Endothelial cell of umbilical vein (primary cell): ENCODE measurements around the gene SCO2. TPM values are rescaled to one million over a fixed set of nuclear protein-coding genes. Genes with fewer than 3 reads are reported as not detected.

Source experiments
- BruUV-seq: library from RNA; stranded (reverse); fragments of 400-500 nt; replicated peaks from 2 replicates; lab custom pipeline; 2021; lab: Mats Ljungman, UMichigan
- CTCF ChIA-PET: fragments of 300-600, 350-600 bp; sonication (Branson Sonifier 250); formaldehyde crosslinking; loops from one replicate; lab custom pipeline; 2021; ENCODE audit warnings: antibody characterized with exemption, inconsistent platforms; lab: Charles Lee
- POLR2A ChIA-PET: fragments of 300-600, 350-600 bp; sonication (Branson Sonifier 250); formaldehyde crosslinking; loops from one replicate; lab custom pipeline; 2021; ENCODE audit warnings: antibody characterized with exemption, inconsistent platforms; lab: Charles Lee
- DNase-seq: peaks from one replicate; pipeline ENCODE4 v3.0.0-alpha.2; 2011; ENCODE audit warnings: low read depth, low spot score
- FAIRE-seq: peaks from 2 replicates; lab custom pipeline; 2011; peaks lifted over from hg19 to GRCh38; lab: Jason Lieb, UNC
- H2AFZ ChIP-seq: 2 replicates; pipeline ENCODE4 v1.6.0; 2012; ENCODE audit warnings: low read depth, low read length, control low read depth, inconsistent platforms
- H3K27ac ChIP-seq: 2 replicates; pipeline ENCODE4 v1.5.1; 2011; ENCODE audit warnings: low read depth, mild to moderate bottlenecking, control low read depth, low read length, moderate library complexity; ENCODE audit not compliant: insufficient read depth
- H3K27me3 ChIP-seq, 2 experiments: 2 replicates each; pipeline versions ENCODE4 v1.6.0 to v1.6.1; 2011; ENCODE audit warnings: low read length in 2 of 2, mixed read lengths in 1 of 2; ENCODE audit not compliant: control insufficient read depth in 2 of 2, insufficient read depth in 2 of 2
- H3K36me3 ChIP-seq, 2 experiments: 2 replicates in 1 of 2; 3 replicates in 1 of 2; pipeline ENCODE4 v1.5.1; 2011; ENCODE audit warnings: low read length in 2 of 2, mild to moderate bottlenecking in 1 of 2, moderate library complexity in 1 of 2; ENCODE audit not compliant: control insufficient read depth in 2 of 2, insufficient read depth in 2 of 2; ENCODE audit errors: extremely low read depth in 1 of 2
- H3K4me1 ChIP-seq: 3 replicates; pipeline ENCODE4 v1.5.1; 2011; ENCODE audit warnings: mild to moderate bottlenecking, low read length; ENCODE audit not compliant: control insufficient read depth, insufficient read depth; ENCODE audit errors: extremely low read depth
- H3K4me2 ChIP-seq: 2 replicates; pipeline ENCODE4 v1.6.1; 2011; ENCODE audit warnings: low read length, control low read depth, mixed read lengths; ENCODE audit not compliant: insufficient read depth
- H3K4me3 ChIP-seq, 3 experiments: fragments of 200-600 bp in 1 of 3; sonication (generic), shearing (Covaris generic) in 1 of 3; replicated peaks in 1 of 3; 2 replicates each; pipeline ENCODE4 v1.5.1; 2011 to 2016; ENCODE audit warnings: control low read depth in 3 of 3, low read length in 3 of 3, mild to moderate bottlenecking in 2 of 3, inconsistent platforms in 1 of 3, low read depth in 1 of 3, moderate library complexity in 1 of 3; ENCODE audit not compliant: insufficient read depth in 1 of 3
- H3K79me2 ChIP-seq: 2 replicates; pipeline ENCODE4 v1.6.0; 2012; ENCODE audit warnings: low read length, inconsistent platforms; ENCODE audit not compliant: control insufficient read depth, insufficient read depth
- H3K9ac ChIP-seq: replicated peaks from 2 replicates; pipeline ENCODE3; 2011; ENCODE audit warnings: low read length, control low read depth; ENCODE audit not compliant: insufficient read depth; ENCODE audit errors: extremely low read depth
- H3K9me1 ChIP-seq: replicated peaks from 3 replicates; pipeline ENCODE4 v1.6.0; 2011; ENCODE audit warnings: mild to moderate bottlenecking, low read length; ENCODE audit not compliant: control insufficient read depth, insufficient read depth; ENCODE audit errors: extremely low read depth
- H3K9me3 ChIP-seq: replicated peaks from 2 replicates; pipeline ENCODE4 v1.5.1; 2012; ENCODE audit warnings: low read length, inconsistent platforms; ENCODE audit not compliant: control insufficient read depth, insufficient read depth
- H4K20me1 ChIP-seq: replicated peaks from 2 replicates; pipeline ENCODE3; 2011; ENCODE audit warnings: mild to moderate bottlenecking, low read length; ENCODE audit not compliant: control insufficient read depth, insufficient read depth; ENCODE audit errors: extremely low read depth
- FOS ChIP-seq: IDR thresholded peaks from 2 replicates; pipeline ENCODE4 v1.6.1; 2011; ENCODE audit warnings: mild to moderate bottlenecking, low read length, moderate library complexity, borderline replicate concordance; ENCODE audit not compliant: insufficient read depth
- GATA2 ChIP-seq: IDR thresholded peaks from 2 replicates; pipeline ENCODE4 v1.7.0; 2011; ENCODE audit warnings: low read depth, mild to moderate bottlenecking, moderate library complexity, mixed read lengths, low read length; ENCODE audit not compliant: insufficient read length, insufficient read depth
- POLR2A ChIP-seq: IDR thresholded peaks from 2 replicates; pipeline ENCODE4 v1.6.1; 2012; ENCODE audit warnings: low read depth, mild to moderate bottlenecking, control low read depth, low read length
- POLR2AphosphoS5 ChIP-seq: IDR thresholded peaks from 2 replicates; pipeline ENCODE4 v1.6.1; 2012; ENCODE audit warnings: low read depth, mild to moderate bottlenecking, control low read depth, low read length, moderate library complexity; ENCODE audit not compliant: insufficient read depth
- dilution Hi-C: fragments of 300-500 bp; cut with MboI; formaldehyde crosslinking; loops from one replicate; pipeline ENCODE4 v1.15.0; 2019; ENCODE audit warnings: low sequenced_read_pairs; ENCODE audit not compliant: extremely low pct_ligation_motif_present
- intact Hi-C: fragments of 100-400 bp; cut with micrococcal nuclease; formaldehyde crosslinking; loops from one replicate; pipeline ENCODE4 v1.10.0; 2022
- polyA plus RNA-seq, 4 experiments: library from polyadenylated mRNA; depleted of rRNA in 3 of 4; stranded (reverse) in 3 of 4; unstranded in 1 of 4; fragments of >200 nt; gene quantifications; 2 replicates each; pipeline versions ENCODE4 v1.2.1 to v1.2.3, GENCODE V29; 2011 to 2012; ENCODE audit warnings: missing spikeins in 1 of 4
- total RNA-seq: library from RNA; stranded (reverse); gene quantifications from 2 replicates; pipeline ENCODE4 v1.2.3, GENCODE V29; 2021

The SCO2 gene
- total and polyA plus RNA-seq, 2 donors (not counting 3 experiments of a cell fraction or from before 2014, with no cell fraction given) = 3.5 to 3.7 TPM

DNA sequence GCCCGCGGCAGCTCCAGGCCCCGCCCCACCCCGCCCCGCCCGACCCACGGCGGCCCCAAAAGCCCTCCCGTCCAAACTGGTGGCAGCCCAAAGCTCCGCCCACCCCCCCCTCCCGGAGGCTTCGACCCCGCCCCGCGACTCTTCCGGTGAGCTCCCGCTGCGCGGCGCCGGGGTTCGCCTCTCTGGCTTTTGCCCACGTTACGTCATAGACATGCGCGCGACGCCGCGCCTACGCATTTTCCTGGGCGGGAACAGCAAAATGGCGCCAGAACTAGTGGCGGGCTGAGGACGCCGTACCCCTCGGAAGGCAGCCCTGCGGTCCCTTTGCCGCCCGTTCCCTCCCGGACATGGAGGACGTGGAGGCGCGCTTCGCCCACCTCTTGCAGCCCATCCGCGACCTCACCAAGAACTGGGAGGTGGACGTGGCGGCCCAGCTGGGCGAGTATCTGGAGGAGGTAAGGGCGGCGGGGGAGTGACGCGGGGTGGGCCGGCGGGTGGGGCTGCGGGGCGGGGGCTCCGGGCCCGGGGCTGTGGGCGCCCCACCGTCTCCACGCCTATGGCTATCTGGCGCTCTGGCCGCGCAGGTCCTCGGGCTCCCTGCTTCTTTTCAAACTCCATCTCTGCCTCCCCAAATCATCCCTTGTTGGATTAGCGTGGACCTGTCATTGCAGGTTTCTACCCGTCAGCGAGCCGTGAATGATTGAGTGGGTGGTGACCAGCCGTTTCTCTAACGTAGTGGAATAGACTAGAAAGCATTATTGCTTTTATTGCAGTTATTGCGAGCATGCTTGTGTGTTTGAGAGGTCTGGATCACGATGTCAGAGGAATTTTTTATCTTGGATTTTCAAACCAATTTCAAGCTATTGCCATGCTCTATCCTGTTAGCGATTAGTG lies 17.2 kb downstream of the SCO2 start, which contains the start of gene NCAPH2:
Gene NCAPH2 (plus strand): TSS at position 234 of the 894 bp plus-strand sequence. CDS start 114 bp downstream, at position 348.
- H3K79me2 ChIP-seq = peaks cover 39% of the 10 kb centered on the region
- CTCF ChIA-PET = interaction anchor here (0.5 to 3.0 kb wide), 10 partner anchors 11 to 113 kb away, joined by 3 to 34 read pairs (median 3); partner anchors contain the start of genes SCO2 and SYCE3
- dilution Hi-C loops = no loop called here

DNA sequence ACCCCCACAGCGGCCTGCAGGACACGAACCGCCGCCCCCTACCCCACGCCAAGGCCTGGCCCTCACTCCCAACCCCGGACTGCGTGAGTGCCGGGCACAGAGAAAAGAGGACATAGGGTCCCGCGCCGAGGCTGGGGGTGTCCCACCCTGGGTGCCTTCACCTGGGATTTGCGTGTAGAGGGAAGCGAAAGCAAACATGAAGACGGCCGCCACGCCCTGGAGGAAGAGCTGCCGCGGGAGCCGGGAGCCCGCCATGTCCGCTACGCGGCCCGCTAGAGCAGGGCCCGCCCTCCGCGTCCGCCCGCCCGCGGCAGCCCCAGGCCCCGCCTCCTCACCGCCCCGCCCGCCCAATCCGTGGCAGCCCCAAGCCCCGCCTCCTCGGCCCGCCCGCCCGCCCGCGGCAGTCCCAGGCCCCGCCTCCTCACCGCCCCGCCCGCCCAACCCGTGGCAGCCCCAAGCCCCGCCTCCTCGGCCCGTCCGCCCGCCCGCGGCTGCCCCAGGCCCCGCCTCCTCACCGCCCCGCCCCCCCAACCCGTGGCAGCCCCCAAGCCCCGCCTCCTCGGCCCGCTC lies 17.9 kb downstream of the SCO2 start, which contains the start of gene LMF2:
Gene LMF2 (minus strand): TSS at position 282 of the 570 bp plus-strand sequence. CDS start 27 bp downstream, at position 255.
- Histone ChIP-seq H3K36me3 (peaks cover 6 to 18% of the 10 kb centered on the region in 2 experiments), H3K4me2 (peak within 1 kb of the TSS; percentile 99), H3K9me1 (no peaks in the 10 kb centered on the region), H3K4me3 (peak within 1 kb of the TSS; percentile 68 to 98 (median 79)), H3K79me2 (peaks cover 34% of the 10 kb centered on the region), H3K4me1 (peaks cover 14% of the 10 kb centered on the region), H4K20me1 (no peaks in the 10 kb centered on the region), H3K9me3 (no peaks in the 10 kb centered on the region), H3K27ac (peak within 1 kb of the TSS; percentile 72), H3K27me3 (no peaks in the 10 kb centered on the region), H3K9ac (peak within 1 kb of the TSS; percentile 71), H2AFZ (peak within 1 kb of the TSS; percentile 93)
- no TSS peak for BruUV-seq
- intact Hi-C loops (no loop called here), dilution Hi-C loops (no loop called here)
- TF ChIP-seq POLR2AphosphoS5 (peak; percentile 62), GATA2 (no peak), POLR2A (peak; percentile 47)
- POLR2A ChIA-PET = interaction anchor here (0.6 to 1.1 kb wide), 3 partner anchors 15 to 129 kb away, joined by 3 to 12 read pairs (median 4); partner anchors contain the start of gene SCO2
- FAIRE-seq (no peak), DNase-seq (peak; percentile 76)
- CTCF ChIA-PET = interaction anchor here (0.5 to 3.0 kb wide), 10 partner anchors 10 to 113 kb away, joined by 3 to 34 read pairs (median 3); partner anchors contain the start of genes SCO2 and SYCE3

More for the DNA sequence above, 17.2 kb downstream of the SCO2 start, which contains the start of gene NCAPH2:
- intact Hi-C loops = loop anchor here (1.0 to 2.0 kb wide), 2 partner anchors 17 to 75 kb away; partner anchors contain the start of genes CHKB and SCO2
- POLR2A ChIA-PET = interaction anchor here (0.6 to 1.1 kb wide), 3 partner anchors 14 to 130 kb away, joined by 3 to 12 read pairs (median 4); partner anchors contain the start of gene SCO2
- H3K4me1 ChIP-seq = peaks cover 14% of the 10 kb centered on the region
- DNase-seq (peak; percentile 97), FAIRE-seq (peak; percentile 97)
- peak; percentile 75 for TF ChIP-seq POLR2A
- peak; percentile 57 for TF ChIP-seq POLR2AphosphoS5
- no peak for TF ChIP-seq FOS
- peak within 1 kb of the TSS; percentile 93 for H2AFZ ChIP-seq
- no peaks in the 10 kb centered on the region for H3K9me3 ChIP-seq
- H3K9me1 ChIP-seq = no peaks in the 10 kb centered on the region
- peak within 1 kb of the TSS; percentile 99 for H3K4me2 ChIP-seq
- peak within 1 kb of the TSS; percentile 71 for H3K9ac ChIP-seq
- peak within 1 kb of the TSS; percentile 72 for H3K27ac ChIP-seq
- H3K4me3 ChIP-seq = peak within 1 kb of the TSS; percentile 68 to 98 (median 79)
- no peaks in the 10 kb centered on the region for H3K27me3 ChIP-seq
- H4K20me1 ChIP-seq = no peaks in the 10 kb centered on the region
- BruUV-seq = no TSS peak
- peaks cover 6 to 11% of the 10 kb centered on the region in 2 experiments for H3K36me3 ChIP-seq
